Endothelial cell of umbilical vein (primary cell): ENCODE measurements around the gene CERS6.

Experiments
- CTCF ChIP-seq, 2 donors: IDR thresholded peaks; 1 replicate in 1 of 2; 2 replicates in 1 of 2; pipeline ENCODE4 v1.5.1; 2011; ENCODE audit warnings: low read length in 2 of 2, mild to moderate bottlenecking in 2 of 2, moderate library complexity in 2 of 2, control low read depth in 1 of 2, inconsistent platforms in 1 of 2, low read depth in 1 of 2; ENCODE audit not compliant: insufficient read depth in 1 of 2; ENCODE audit errors: extremely low read depth in 1 of 2
- EZH2 ChIP-seq: IDR thresholded peaks from 2 replicates; pipeline ENCODE4 v1.6.1; 2012; ENCODE audit warnings: borderline replicate concordance, low read depth, mild to moderate bottlenecking, moderate library complexity, low read length, inconsistent platforms; ENCODE audit not compliant: severe bottlenecking
- FOS ChIP-seq: IDR thresholded peaks from 2 replicates; pipeline ENCODE4 v1.6.1; 2011; ENCODE audit warnings: mild to moderate bottlenecking, low read length, moderate library complexity, borderline replicate concordance; ENCODE audit not compliant: insufficient read depth
- GATA2 ChIP-seq: IDR thresholded peaks from 2 replicates; pipeline ENCODE4 v1.7.0; 2011; ENCODE audit warnings: low read depth, mild to moderate bottlenecking, moderate library complexity, mixed read lengths, low read length; ENCODE audit not compliant: insufficient read length, insufficient read depth
- JUN ChIP-seq: IDR thresholded peaks from 2 replicates; pipeline ENCODE4 v1.6.1; 2011; ENCODE audit warnings: borderline replicate concordance, low read depth; ENCODE audit not compliant: insufficient read length, insufficient read depth
- MAX ChIP-seq: IDR thresholded peaks from 2 replicates; pipeline ENCODE4 v1.6.1; 2011; ENCODE audit not compliant: insufficient read depth, insufficient read length
- POLR2A ChIP-seq: IDR thresholded peaks from 2 replicates; pipeline ENCODE4 v1.6.1; 2012; ENCODE audit warnings: low read depth, mild to moderate bottlenecking, control low read depth, low read length
- POLR2AphosphoS5 ChIP-seq: IDR thresholded peaks from 2 replicates; pipeline ENCODE4 v1.6.1; 2012; ENCODE audit warnings: low read depth, mild to moderate bottlenecking, control low read depth, low read length, moderate library complexity; ENCODE audit not compliant: insufficient read depth

GRCh38 chr2:168765401-168765800, 309.3 kb downstream of the CERS6 start:
- TF ChIP-seq MAX (no peak), POLR2A (no peak), POLR2AphosphoS5 (no peak), EZH2 (no peak), CTCF (IDR thresholded peaks at IDR 0.05; ENCODE audit: extremely low read depth in 1 of 2, insufficient read depth in 1 of 2, low read depth in 1 of 2, low read length in 2 of 2) (no peak), JUN (no peak), FOS (no peak), GATA2 (no peak)
